Measurements from ENCODE around the gene SPATA18.

GRCh38 chr4:52032005-52032404 is 19.1 kb upstream of the SPATA18 start:
- TF ChIP-seq EZH2phosphoT487 (conservative IDR thresholded peaks at IDR 0.05; ENCODE audit: low read length) (no peak), CTCF (IDR thresholded peaks at IDR 0.05; ENCODE audit: insufficient read depth, low read length, poor library complexity, severe bottlenecking) (no peak)
